Aorta (tissue), 5 donors: ENCODE results near the gene MIS18A. TPM values are rescaled to one million over a fixed set of nuclear protein-coding genes. Genes with fewer than 3 reads are reported as not detected.
"Not testable (repeated sequence)": the region's sequence is repeated elsewhere in the genome, so short reads cannot be mapped to it uniquely, and the experiment has no call there.

Source experiments
- ATAC-seq: fragments of 200-7000 bp; cut with Tn5 transposase; one replicate; pipeline ENCODE4 v1.9.1; 2022; ENCODE audit warnings: moderate library complexity; ENCODE audit not compliant: low FRiP score
- DNase-seq, 2 donors: peaks; one replicate each; pipeline ENCODE4 v3.0.0-alpha.2; 2020
- H3K27ac ChIP-seq, 2 donors: one replicate each; pipeline ENCODE4 v1.5.1; 2013; ENCODE audit warnings: low read length in 2 of 2, mild to moderate bottlenecking in 2 of 2, moderate library complexity in 2 of 2, control low read depth in 1 of 2, inconsistent platforms in 1 of 2, low read depth in 1 of 2
- H3K27me3 ChIP-seq, 2 donors: one replicate each; pipeline ENCODE4 v1.6.1; 2013; ENCODE audit warnings: control low read depth in 1 of 2, low read length in 1 of 2, mild to moderate bottlenecking in 1 of 2, moderate library complexity in 1 of 2; ENCODE audit not compliant: insufficient read depth in 2 of 2, control insufficient read depth in 1 of 2
- H3K36me3 ChIP-seq, 2 donors: one replicate each; pipeline ENCODE4 v1.6.1; 2013; ENCODE audit warnings: control low read depth in 1 of 2, low read length in 1 of 2, mild to moderate bottlenecking in 1 of 2; ENCODE audit not compliant: insufficient read depth in 2 of 2, control insufficient read depth in 1 of 2
- H3K4me1 ChIP-seq, 2 donors: one replicate each; pipeline ENCODE4 v1.6.1; 2013; ENCODE audit warnings: low read length in 2 of 2, control low read depth in 1 of 2, mild to moderate bottlenecking in 1 of 2, moderate library complexity in 1 of 2; ENCODE audit not compliant: insufficient read depth in 2 of 2, control insufficient read depth in 1 of 2
- H3K4me3 ChIP-seq, 2 donors: one replicate each; pipeline ENCODE4 v1.5.1; 2013; ENCODE audit warnings: low read length in 2 of 2, control low read depth in 1 of 2, mild to moderate bottlenecking in 1 of 2
- H3K9me3 ChIP-seq: one replicate; pipeline ENCODE4 v1.6.1; 2013; ENCODE audit warnings: mild to moderate bottlenecking, low read length; ENCODE audit not compliant: control insufficient read depth
- WGBS, 2 donors: extraction: QIAGEN DNeasy Blood & Tissue Kit; methylation state at CpG; one replicate each; pipeline ENCODE4 v1.1.7; 2013; 5-methylcytosine and 5-hydroxymethylcytosine counted together
- intact Hi-C, 2 donors: fragments of 100-400 bp; cut with DNase I; formaldehyde crosslinking; loops; one replicate each; pipeline versions ENCODE4 v1.14.2 to v1.15.0; 2022
- polyA plus RNA-seq, 2 donors: library from polyadenylated mRNA; stranded (reverse); fragments of 200-250 nt; gene quantifications; one replicate each; pipeline ENCODE4 v1.2.3, GENCODE V29; 2013
- total RNA-seq, 2 donors: library from RNA; stranded (reverse); fragmentation: NEBNext Ultra II Directional; extraction: Animal tissue kit (Norgen Biotek cat#: 25700); gene quantifications; one replicate each; pipeline ENCODE4 v1.2.1, GENCODE V29; 2021
- donor health status: healthy with polysubstance abuse.
- donor health status: Bipolar disorder and iron deficiency.
- donor health status: DM: no; HTN: no; CAD: no.
- donor health status: DM: no; HTN: no; CAD: no.
- donor health status: DM: yes; HTN: yes; CAD: no.

MIS18A gene
- total and polyA plus RNA-seq, 4 donors: 3.3 to 5.5 (median 4.7) TPM

- H3K4me3 ChIP-seq, intact Hi-C loops, H3K4me1 ChIP-seq, H3K27me3 ChIP-seq, ATAC-seq, H3K27ac ChIP-seq, H3K9me3 ChIP-seq, H3K36me3 ChIP-seq, DNase-seq: not testable (repeated sequence)
- WGBS, 2 donors: 92% methylated on average over 9 of the region's 9 CpGs
Measured at GRCh38 chr21:32310976-32311375, 32.1 kb upstream of the MIS18A start.

GRCh38 chr21:32309906-32310460, 31.1 kb upstream of the MIS18A start:
- H3K4me1 ChIP-seq: no peaks in the 10 kb centered on the region
- no peak overlapping the region for H3K4me3 ChIP-seq
- WGBS, 2 donors: 87 to 89% methylated on average over 7 of the region's 7 CpGs
- no peak for DNase-seq
- no peak overlapping the region for H3K27ac ChIP-seq
- ATAC-seq: no peak
- H3K36me3 ChIP-seq: peaks cover 4 to 8% of the 10 kb centered on the region in 2 donors
- intact Hi-C loops: no loop called here
- no peaks in the 10 kb centered on the region for H3K9me3 ChIP-seq
- H3K27me3 ChIP-seq: no peaks in the 10 kb centered on the region

GRCh38 chr21:32308696-32309095, 29.8 kb upstream of the MIS18A start:
- Histone ChIP-seq H3K27ac (no peak overlapping the region), H3K36me3 (peaks cover 2% of the 10 kb centered on the region in 2 donors), H3K27me3 (no peaks in the 10 kb centered on the region), H3K4me3 (no peak overlapping the region), H3K9me3 (no peaks in the 10 kb centered on the region), H3K4me1 (no peaks in the 10 kb centered on the region)
- DNase-seq (no peak), ATAC-seq (no peak)
- intact Hi-C loops: no loop called here
- 93 to 96% methylated on average over 10 of the region's 10 CpGs for WGBS, 2 donors

- ATAC-seq (no peak), DNase-seq (no peak)
- H3K27ac ChIP-seq: no peak overlapping the region
- H3K9me3 ChIP-seq: no peaks in the 10 kb centered on the region
- WGBS, 2 donors: 98 to 99% methylated on average over 4 of the region's 4 CpGs
- intact Hi-C loops: no loop called here
- H3K27me3 ChIP-seq: no peaks in the 10 kb centered on the region
- H3K4me3 ChIP-seq: no peak overlapping the region
- peaks cover 0 to 2% of the 10 kb centered on the region in 2 donors for H3K36me3 ChIP-seq
- H3K4me1 ChIP-seq: no peaks in the 10 kb centered on the region
Measured at GRCh38 chr21:32307706-32308105, 28.9 kb upstream of the MIS18A start.

GRCh38 chr21:32306021-32306780, 27.4 kb upstream of the MIS18A start:
- ATAC-seq (no peak), DNase-seq (no peak)
- no peak overlapping the region for H3K27ac ChIP-seq
- H3K4me3 ChIP-seq: no peak overlapping the region
- intact Hi-C loops: no loop called here
- H3K4me1 ChIP-seq: no peaks in the 10 kb centered on the region
- H3K36me3 ChIP-seq: no peaks in the 10 kb centered on the region
- no peaks in the 10 kb centered on the region for H3K27me3 ChIP-seq
- 54 to 58% methylated on average over 22 of the region's 22 CpGs for WGBS, 2 donors
- H3K9me3 ChIP-seq: no peaks in the 10 kb centered on the region

GRCh38 chr21:32304998-32305397, 26.1 kb upstream of the MIS18A start:
- Histone ChIP-seq H3K36me3 (no peaks in the 10 kb centered on the region), H3K27ac (no peak overlapping the region), H3K4me1 (no peaks in the 10 kb centered on the region), H3K9me3 (no peaks in the 10 kb centered on the region), H3K4me3 (no peak overlapping the region), H3K27me3 (no peaks in the 10 kb centered on the region)
- intact Hi-C loops: no loop called here
- ATAC-seq (no peak), DNase-seq (no peak)
- WGBS, 2 donors: 96 to 99% methylated on average over 7 of the region's 7 CpGs

- intact Hi-C loops: no loop called here
Measured at GRCh38 chr21:32303385-32303784, 24.5 kb upstream of the MIS18A start.

GRCh38 chr21:32302560-32302959, 23.7 kb upstream of the MIS18A start:
- Histone ChIP-seq H3K4me3 (no peak overlapping the region), H3K36me3 (no peaks in the 10 kb centered on the region), H3K27ac (no peak overlapping the region), H3K27me3 (no peaks in the 10 kb centered on the region), H3K9me3 (no peaks in the 10 kb centered on the region), H3K4me1 (no peaks in the 10 kb centered on the region)
- intact Hi-C loops: no loop called here
- whole genome bisulfite sequencing, 2 donors: 92 to 94% methylated on average over 6 of the region's 6 CpGs
- ATAC-seq: no peak
- no peak for DNase-seq

More at GRCh38 chr21:32303385-32303784, 24.5 kb upstream of the MIS18A start:
- no peak for ATAC-seq
- no peaks in the 10 kb centered on the region for H3K27me3 ChIP-seq
- no peak overlapping the region for H3K4me3 ChIP-seq
- no peak for DNase-seq
- H3K9me3 ChIP-seq: no peaks in the 10 kb centered on the region
- H3K27ac ChIP-seq: no peak overlapping the region
- no peaks in the 10 kb centered on the region for H3K36me3 ChIP-seq
- WGBS, 2 donors: 94 to 95% methylated on average over 1 of the region's 1 CpG
- no peaks in the 10 kb centered on the region for H3K4me1 ChIP-seq

GRCh38 chr21:32301596-32301995, 22.7 kb upstream of the MIS18A start:
- Histone ChIP-seq H3K27me3 (no peaks in the 10 kb centered on the region), H3K4me1 (no peaks in the 10 kb centered on the region), H3K27ac (no peak overlapping the region), H3K9me3 (no peaks in the 10 kb centered on the region), H3K36me3 (no peaks in the 10 kb centered on the region), H3K4me3 (no peak overlapping the region)
- ATAC-seq (no peak), DNase-seq (no peak)
- intact Hi-C loops: no loop called here
- WGBS, 2 donors: 88% methylated on average over 2 of the region's 2 CpGs
